Myocyte (in vitro differentiated cells): ENCODE results near the gene CARD19. TPM values are rescaled to one million over a fixed set of nuclear protein-coding genes. Genes with fewer than 3 reads are reported as not detected.
"Not testable (repeated sequence)": the region's sequence is repeated elsewhere in the genome, so short reads cannot be mapped to it uniquely, and the experiment has no call there.

Experiments used
- DNase-seq: peaks from one replicate; pipeline ENCODE4 v3.0.0-alpha.2; 2012; ENCODE audit warnings: low read depth
- total RNA-seq: library from RNA; depleted of rRNA; stranded (reverse); fragments of >200 nt; gene quantifications from 2 replicates; pipeline ENCODE4 v1.2.3, GENCODE V29; 2014

The CARD19 gene
- total RNA-seq, 1 donor from 2014 or later, result 61.2 TPM

- no peak for DNase-seq
These were observed 33.9 kb downstream of the CARD19 start for GRCh38 chr9:93129691-93130500.

GRCh38 chr9:93130861-93131481, 35.0 kb downstream of the CARD19 start:
- DNase-seq, result no peak

GRCh38 chr9:93131599-93132286, 35.7 kb downstream of the CARD19 start:
- no peak for DNase-seq

GRCh38 chr9:93132287-93132927, 36.4 kb downstream of the CARD19 start:
- peak; percentile 73 for DNase-seq

GRCh38 chr9:93132946-93133680, 37.1 kb downstream of the CARD19 start:
- no peak for DNase-seq

- peak; percentile 84 for DNase-seq
These were observed 37.6 kb downstream of the CARD19 start for GRCh38 chr9:93133681-93134014.

GRCh38 chr9:93134015-93134739, 38.2 kb downstream of the CARD19 start, which contains the start of gene NINJ1:
TSS of gene NINJ1 (minus strand) at chr9:93134251. CDS start at chr9:93134217, 34 bp downstream.
- DNase-seq, result peak; percentile 81

GRCh38 chr9:93134740-93135444, 38.9 kb downstream of the CARD19 start:
- peak; percentile 80 for DNase-seq

GRCh38 chr9:93136011-93136440, 40.0 kb downstream of the CARD19 start:
- peak; percentile 64 for DNase-seq

GRCh38 chr9:93137362-93137761, 41.3 kb downstream of the CARD19 start:
- no peak for DNase-seq

GRCh38 chr9:93138171-93138764, 42.3 kb downstream of the CARD19 start:
- no peak for DNase-seq

- peak; percentile 97 for DNase-seq
These were observed 43.6 kb downstream of the CARD19 start for GRCh38 chr9:93139365-93140182.

GRCh38 chr9:93141771-93142483, 45.9 kb downstream of the CARD19 start:
- peak; percentile 64 for DNase-seq

- peak; percentile 87 for DNase-seq
These were observed 48.0 kb downstream of the CARD19 start for GRCh38 chr9:93143830-93144530.

- DNase-seq, result not testable (repeated sequence)
These were observed 50.7 kb downstream of the CARD19 start for GRCh38 chr9:93146696-93147095.

GRCh38 chr9:93147632-93148031, 51.6 kb downstream of the CARD19 start:
- no peak for DNase-seq

GRCh38 chr9:93148721-93149120, 52.7 kb downstream of the CARD19 start:
- no peak for DNase-seq
